ENCODE measurements around the gene ALDH1A2.

DNA sequence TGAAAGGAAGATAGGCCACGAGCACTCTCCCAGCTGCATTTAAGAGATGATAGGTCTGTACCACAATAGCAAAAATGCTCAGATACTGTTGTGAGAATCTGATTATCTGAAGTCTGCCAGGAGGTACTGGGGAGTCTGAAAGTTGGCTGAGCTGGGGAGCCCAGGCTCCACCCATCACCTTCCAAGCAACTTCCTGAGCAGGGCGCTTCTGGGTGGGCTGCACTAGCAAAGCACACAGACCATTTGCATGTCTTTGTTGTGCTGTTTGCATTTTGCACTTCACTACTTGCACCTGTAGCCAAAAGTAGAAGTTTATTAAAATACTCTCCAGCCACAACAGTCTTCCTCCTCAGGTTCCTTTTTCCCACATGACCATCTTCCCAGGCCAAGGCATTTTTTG lies 133.2 kb downstream of the ALDH1A2 start:
- TF ChIP-seq TAF1 (IDR thresholded peaks at IDR 0.05; ENCODE audit: low read depth, low read length), result no peak
- TF ChIP-seq POLR2AphosphoS5 (IDR thresholded peaks at IDR 0.05; ENCODE audit: low read depth, low read length), result no peak

Data from GM12891 (cell line).